A673 (cell line): Measurements from ENCODE around the gene TRAF5. TPM values are rescaled to one million over a fixed set of nuclear protein-coding genes. Genes with fewer than 3 reads are reported as not detected.

Experiments
- BruUV-seq: library from RNA; stranded (reverse); fragments of 400-500 nt; replicated peaks from 2 replicates; lab custom pipeline; 2021; lab: Mats Ljungman, UMichigan
- CTCF ChIA-PET: fragments of 300-600 bp; sonication (Branson Sonifier 250); formaldehyde crosslinking; loops from one replicate; lab custom pipeline; 2022; ENCODE audit warnings: antibody characterized with exemption; lab: Charles Lee
- POLR2A ChIA-PET: fragments of 300-600 bp; sonication (Branson Sonifier 250); formaldehyde crosslinking; loops from one replicate; lab custom pipeline; 2022; ENCODE audit warnings: antibody characterized with exemption; ENCODE audit not compliant: low non-redundant PET; lab: Charles Lee
- DNase-seq: peaks from one replicate; pipeline ENCODE4 v3.0.0-alpha.2; 2015; ENCODE audit warnings: low spot score
- H3K27ac ChIP-seq: fragments of 200-600 bp; sonication (generic); 2 replicates; pipeline ENCODE4 v1.5.1; 2016; ENCODE audit warnings: mixed run types, low read depth, mild to moderate bottlenecking, mixed read lengths, antibody characterized with exemption, low read length; ENCODE audit not compliant: poor library complexity, severe bottlenecking
- H3K27me3 ChIP-seq: fragments of 200-600 bp; sonication (generic); replicated peaks from 2 replicates; pipeline ENCODE4 v1.6.1; 2017; ENCODE audit warnings: mixed run types, low read depth, mild to moderate bottlenecking, mixed read lengths, antibody characterized with exemption, low read length; ENCODE audit not compliant: insufficient read depth, poor library complexity
- H3K36me3 ChIP-seq: fragments of 200-600 bp; sonication (generic); 2 replicates; pipeline ENCODE4 v1.6.1; 2016; ENCODE audit warnings: mixed run types, mild to moderate bottlenecking, mixed read lengths, antibody characterized with exemption, low read length; ENCODE audit not compliant: insufficient read depth, poor library complexity, severe bottlenecking
- H3K4me1 ChIP-seq: fragments of 200-600 bp; sonication (generic); 2 replicates; pipeline ENCODE4 v1.6.1; 2017; ENCODE audit warnings: mixed run types, mild to moderate bottlenecking, mixed read lengths, antibody characterized with exemption, low read length; ENCODE audit not compliant: insufficient read depth, poor library complexity, severe bottlenecking
- H3K4me3 ChIP-seq: fragments of 200-600 bp; sonication (generic); 2 replicates; pipeline ENCODE4 v1.5.1; 2016; ENCODE audit warnings: low read depth, mixed run types, mild to moderate bottlenecking, mixed read lengths, low read length; ENCODE audit not compliant: poor library complexity, severe bottlenecking
- H3K9me3 ChIP-seq: fragments of 200-600 bp; sonication (generic); 2 replicates; pipeline ENCODE4 v1.6.1; 2016; ENCODE audit warnings: mixed run types, low read depth, mild to moderate bottlenecking, mixed read lengths, antibody characterized with exemption, low read length; ENCODE audit not compliant: poor library complexity, severe bottlenecking
- EZH2 ChIP-seq: fragments of 200-600 bp; sonication (generic); IDR thresholded peaks from 2 replicates; pipeline ENCODE4 v1.6.1; 2017; ENCODE audit warnings: borderline replicate concordance, low read depth, mild to moderate bottlenecking, mixed read lengths, antibody characterized with exemption, low read length; ENCODE audit not compliant: poor library complexity, severe bottlenecking
- intact Hi-C: fragments of 100-400 bp; cut with micrococcal nuclease; formaldehyde crosslinking; loops from one replicate; pipeline ENCODE4 v1.10.0; 2022; ENCODE audit not compliant: unreplicated experiment
- total RNA-seq: library from RNA; stranded (reverse); gene quantifications from 2 replicates; pipeline ENCODE4 v1.2.3, GENCODE V29; 2021
- TF ChIP-seq, protein P1 (sequence below): fragments of 300-800, 200-600 bp; sonication (generic); conservative IDR thresholded peaks from 2 replicates; pipeline ENCODE4 v1.5.1; 2017; ENCODE audit warnings: low read depth, mild to moderate bottlenecking, antibody characterized with exemption, low read length, moderate library complexity, mixed read lengths

TRAF5 gene
- total RNA-seq, 1 experiment from 2014 or later, result 7.1 TPM

DNA sequence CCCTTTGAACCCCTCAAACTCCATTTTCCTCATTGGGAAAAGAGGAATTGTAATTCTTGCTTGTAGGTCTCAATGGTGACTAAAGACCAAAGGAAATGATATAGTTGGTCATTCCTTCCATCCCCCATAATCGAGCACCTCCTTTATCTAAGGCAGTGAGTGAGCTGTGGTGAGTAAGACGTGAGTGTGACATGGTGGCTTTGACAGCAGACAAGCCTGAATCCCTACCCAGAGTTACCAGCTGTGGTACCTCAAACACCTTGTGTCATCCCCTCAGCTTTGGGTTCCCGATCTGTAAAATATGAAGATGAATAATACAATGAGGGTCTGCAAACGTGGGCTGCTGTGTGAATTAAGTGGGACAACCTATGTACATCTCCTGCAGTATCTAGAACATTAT is 8.4 kb downstream of the TRAF5 start:
- no peak for TF ChIP-seq EZH2
- TF ChIP-seq, protein P1, sequence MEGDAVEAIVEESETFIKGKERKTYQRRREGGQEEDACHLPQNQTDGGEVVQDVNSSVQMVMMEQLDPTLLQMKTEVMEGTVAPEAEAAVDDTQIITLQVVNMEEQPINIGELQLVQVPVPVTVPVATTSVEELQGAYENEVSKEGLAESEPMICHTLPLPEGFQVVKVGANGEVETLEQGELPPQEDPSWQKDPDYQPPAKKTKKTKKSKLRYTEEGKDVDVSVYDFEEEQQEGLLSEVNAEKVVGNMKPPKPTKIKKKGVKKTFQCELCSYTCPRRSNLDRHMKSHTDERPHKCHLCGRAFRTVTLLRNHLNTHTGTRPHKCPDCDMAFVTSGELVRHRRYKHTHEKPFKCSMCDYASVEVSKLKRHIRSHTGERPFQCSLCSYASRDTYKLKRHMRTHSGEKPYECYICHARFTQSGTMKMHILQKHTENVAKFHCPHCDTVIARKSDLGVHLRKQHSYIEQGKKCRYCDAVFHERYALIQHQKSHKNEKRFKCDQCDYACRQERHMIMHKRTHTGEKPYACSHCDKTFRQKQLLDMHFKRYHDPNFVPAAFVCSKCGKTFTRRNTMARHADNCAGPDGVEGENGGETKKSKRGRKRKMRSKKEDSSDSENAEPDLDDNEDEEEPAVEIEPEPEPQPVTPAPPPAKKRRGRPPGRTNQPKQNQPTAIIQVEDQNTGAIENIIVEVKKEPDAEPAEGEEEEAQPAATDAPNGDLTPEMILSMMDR, result no peak
- POLR2A ChIA-PET, result no interaction called here
- no peak overlapping the region for H3K4me3 ChIP-seq
- no peak overlapping the region for H3K27ac ChIP-seq
- CTCF ChIA-PET, result no interaction called here
- intact Hi-C loops, result no loop called here
- H3K9me3 ChIP-seq, result no peaks in the 10 kb centered on the region
- no peaks in the 10 kb centered on the region for H3K27me3 ChIP-seq
- H3K36me3 ChIP-seq, result no peaks in the 10 kb centered on the region
- DNase-seq, result no peak
- H3K4me1 ChIP-seq, result no peaks in the 10 kb centered on the region
- BruUV-seq, result no TSS peak

DNA sequence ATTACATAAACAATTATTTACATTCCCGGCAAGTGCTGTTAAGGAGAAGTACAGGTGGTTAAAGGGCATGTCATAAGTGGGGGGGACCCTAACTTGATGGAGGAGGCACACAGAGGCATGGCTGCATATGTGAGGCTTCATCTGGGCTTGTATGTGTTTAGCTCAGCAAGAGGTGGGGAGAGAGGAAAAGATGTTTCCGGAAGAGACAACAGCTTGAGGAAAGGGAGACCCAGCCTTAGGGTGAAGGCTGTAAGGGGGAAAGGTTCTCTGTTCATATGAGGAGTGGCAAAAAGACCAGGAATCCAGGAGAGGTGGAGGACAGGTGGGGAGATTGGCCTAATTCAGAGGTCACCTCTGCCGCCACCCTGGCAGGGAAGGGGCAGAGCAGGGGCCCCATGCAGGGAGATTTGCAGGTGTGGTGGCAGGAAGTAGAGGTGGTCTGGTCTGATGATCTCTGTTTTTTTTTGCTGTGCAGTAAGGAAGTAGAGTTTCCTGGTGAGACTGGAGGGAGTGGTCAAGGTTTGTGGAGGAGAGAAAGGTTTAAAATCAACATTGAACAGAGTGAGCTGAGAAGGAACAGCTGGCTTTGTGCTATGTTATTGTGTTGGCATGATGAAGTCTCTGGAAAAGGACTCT is 9.0 kb downstream of the TRAF5 start:
- Histone ChIP-seq H3K36me3 (no peaks in the 10 kb centered on the region), H3K4me3 (no peak overlapping the region), H3K27me3 (no peaks in the 10 kb centered on the region), H3K27ac (no peak overlapping the region), H3K9me3 (no peaks in the 10 kb centered on the region), H3K4me1 (no peaks in the 10 kb centered on the region)
- TF ChIP-seq, protein P1, result no peak
- TF ChIP-seq EZH2, result no peak
- no peak for DNase-seq
- intact Hi-C loops, result no loop called here
- CTCF ChIA-PET, result no interaction called here
- no TSS peak for BruUV-seq
- POLR2A ChIA-PET, result no interaction called here

DNA sequence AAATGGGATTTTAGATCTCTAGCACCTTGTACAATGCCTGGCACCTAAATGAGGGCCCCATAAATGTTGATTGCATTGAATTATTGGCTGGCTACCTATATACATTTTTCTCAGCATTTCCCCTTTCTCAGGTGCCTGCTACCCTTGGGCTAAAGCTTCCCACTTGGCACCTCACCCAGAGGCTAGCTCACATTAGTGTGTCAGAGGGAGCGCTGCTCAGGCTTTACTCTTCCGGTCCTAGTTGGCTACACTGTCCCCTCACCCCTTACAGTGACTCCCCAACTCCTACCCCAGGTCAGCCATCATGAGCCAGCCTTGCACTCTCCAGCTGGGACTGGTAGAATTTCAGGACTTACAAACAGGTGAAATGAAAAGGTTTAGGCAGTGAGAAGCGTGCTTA is 9.5 kb downstream of the TRAF5 start:
- Histone ChIP-seq H3K4me1 (no peaks in the 10 kb centered on the region), H3K9me3 (no peaks in the 10 kb centered on the region), H3K27me3 (no peaks in the 10 kb centered on the region), H3K4me3 (no peak overlapping the region), H3K27ac (no peak overlapping the region), H3K36me3 (no peaks in the 10 kb centered on the region)
- DNase-seq, result no peak
- TF ChIP-seq, protein P1, result no peak
- no peak for TF ChIP-seq EZH2
- intact Hi-C loops, result no loop called here
- no TSS peak for BruUV-seq
- POLR2A ChIA-PET, result no interaction called here
- CTCF ChIA-PET, result no interaction called here
